HCT116 (cell line): ENCODE results near the gene CCDC57. TPM values are rescaled to one million over a fixed set of nuclear protein-coding genes. Genes with fewer than 3 reads are reported as not detected.

ENCODE experiments used
- ATAC-seq: fragments of 200-7000 bp; cut with Tn5 transposase; 2 replicates; pipeline ENCODE4 v1.9.1; 2020; ENCODE audit warnings: mild to moderate bottlenecking, moderate library complexity
- Bru-seq: library from RNA; stranded (reverse); fragments of 400-500 nt; gene quantifications from one replicate; lab custom pipeline; 2021; lab: Mats Ljungman, UMichigan
- BruChase-seq, 2 experiments: library from RNA; stranded (reverse); fragments of 400-500 nt; gene quantifications; one replicate each; lab custom pipeline; 2021; lab: Mats Ljungman, UMichigan
- BruUV-seq: library from RNA; stranded (reverse); fragments of 400-500 nt; replicated peaks from 2 replicates; lab custom pipeline; 2021; lab: Mats Ljungman, UMichigan
- CTCF ChIA-PET: fragments of 300-600 bp; sonication (Branson Sonifier 250); formaldehyde crosslinking; loops from one replicate; lab custom pipeline; 2021; ENCODE audit warnings: antibody characterized with exemption; lab: Charles Lee
- POLR2A ChIA-PET: fragments of 300-600, 350-600 bp; sonication (Branson Sonifier 250); formaldehyde crosslinking; loops from one replicate; lab custom pipeline; 2021; ENCODE audit warnings: antibody characterized with exemption; lab: Charles Lee
- RAD21 ChIA-PET, 2 experiments: fragments of 300-600 bp; sonication (Branson Sonifier 250); formaldehyde crosslinking; loops; one replicate each; lab custom pipeline; 2023; ENCODE audit warnings: low total read pairs in 2 of 2; ENCODE audit not compliant: uncharacterized antibody in 2 of 2, unreplicated experiment in 2 of 2, low non-redundant PET in 1 of 2; lab: Charles Lee
- DNase-seq: peaks from one replicate; pipeline ENCODE4 v3.0.0-alpha.2; 2010; ENCODE audit warnings: low read depth, low spot score
- H2AFZ ChIP-seq: fragments of 200-600 bp; shearing (Covaris generic), sonication (generic); 2 replicates; pipeline ENCODE4 v1.6.1; 2017; ENCODE audit warnings: low read depth, mixed run types, mixed read lengths, antibody characterized with exemption, low read length; ENCODE audit not compliant: poor library complexity, severe bottlenecking
- H3K27ac ChIP-seq: 2 replicates; pipeline ENCODE4 v1.5.1; 2012; ENCODE audit warnings: low read depth, low read length
- H3K27me3 ChIP-seq: fragments of 200-600 bp; sonication (generic); 2 replicates; pipeline ENCODE4 v1.6.1; 2016; ENCODE audit warnings: mixed run types, low read length, mixed read lengths; ENCODE audit not compliant: insufficient read depth
- H3K36me3 ChIP-seq, 2 experiments: fragments of 200-500 bp in 1 of 2; fragments of 200-600 bp in 1 of 2; sonication (Bioruptor generic) in 1 of 2; sonication (generic) in 1 of 2; 2 replicates each; pipeline versions ENCODE4 v1.5.1 to v1.6.1; 2014 to 2016; ENCODE audit warnings: low read length in 2 of 2, inconsistent platforms in 1 of 2, mixed read lengths in 1 of 2, mixed run types in 1 of 2; ENCODE audit not compliant: insufficient read depth in 2 of 2, control insufficient read depth in 1 of 2
- H3K4me1 ChIP-seq, 2 experiments: fragments of 200-600 bp in 1 of 2; sonication (generic) in 1 of 2; 2 replicates each; pipeline versions ENCODE4 v1.5.1 to v1.6.1; 2012 to 2017; ENCODE audit warnings: low read length in 2 of 2, inconsistent platforms in 1 of 2, mild to moderate bottlenecking in 1 of 2, mixed read lengths in 1 of 2, mixed run types in 1 of 2, moderate library complexity in 1 of 2; ENCODE audit not compliant: insufficient read depth in 2 of 2, control insufficient read depth in 1 of 2
- H3K4me2 ChIP-seq: fragments of 200-600 bp; sonication (generic); 2 replicates; pipeline ENCODE4 v1.6.1; 2017; ENCODE audit warnings: mixed run types, low read length, mixed read lengths
- H3K4me3 ChIP-seq, 2 experiments: fragments of 200-600 bp in 1 of 2; sonication (generic) in 1 of 2; replicated peaks in 1 of 2; 2 replicates each; pipeline ENCODE4 v1.5.1; 2011 to 2016; ENCODE audit warnings: low read length in 2 of 2, control low read depth in 1 of 2, low read depth in 1 of 2, mild to moderate bottlenecking in 1 of 2, mixed read lengths in 1 of 2, mixed run types in 1 of 2
- H3K79me2 ChIP-seq: fragments of 200-600 bp; sonication (generic); 2 replicates; pipeline ENCODE4 v1.6.1; 2017; ENCODE audit warnings: mild to moderate bottlenecking, mixed run types, low read length, moderate library complexity, mixed read lengths; ENCODE audit not compliant: insufficient read depth
- H3K9ac ChIP-seq: fragments of 200-600 bp; sonication (generic); 2 replicates; pipeline ENCODE4 v1.6.1; 2016; ENCODE audit warnings: low read length, mixed read lengths
- H3K9me2 ChIP-seq: fragments of 200-600 bp; sonication (generic), shearing (Covaris generic); 2 replicates; pipeline ENCODE4 v1.6.1; 2017; ENCODE audit warnings: mixed run types, mild to moderate bottlenecking, moderate library complexity; ENCODE audit not compliant: insufficient read depth
- H3K9me3 ChIP-seq, 2 experiments: fragments of 200-500 bp in 1 of 2; fragments of 200-600 bp in 1 of 2; sonication (Bioruptor generic) in 1 of 2; sonication (generic) in 1 of 2; 2 replicates each; pipeline ENCODE4 v1.6.1; 2014 to 2017; ENCODE audit warnings: low read length in 2 of 2, mixed read lengths in 2 of 2, inconsistent platforms in 1 of 2, low read depth in 1 of 2, mild to moderate bottlenecking in 1 of 2, mixed run types in 1 of 2, moderate library complexity in 1 of 2; ENCODE audit not compliant: control insufficient read depth in 1 of 2, insufficient read depth in 1 of 2
- H4K20me1 ChIP-seq: fragments of 200-600 bp; sonication (generic), shearing (Covaris generic); 2 replicates; pipeline ENCODE4 v1.6.1; 2017; ENCODE audit warnings: mixed run types, mild to moderate bottlenecking, moderate library complexity; ENCODE audit not compliant: insufficient read depth
- CBX3 ChIP-seq: IDR thresholded peaks from 2 replicates; pipeline ENCODE4 v1.6.1; 2012; ENCODE audit warnings: low read depth
- CEBPB ChIP-seq: IDR thresholded peaks from 2 replicates; pipeline ENCODE4 v1.6.1; 2012; ENCODE audit warnings: low read depth
- CTCF ChIP-seq, 3 experiments: fragments of 200-600 bp in 1 of 3; sonication (generic) in 1 of 3; IDR thresholded peaks in 2 of 3; conservative IDR thresholded peaks in 1 of 3; 2 replicates each; pipeline ENCODE4 v1.5.1; 2012 to 2017; ENCODE audit warnings: low read depth in 2 of 3, low read length in 2 of 3, antibody characterized with exemption in 1 of 3, borderline replicate concordance in 1 of 3, control low read depth in 1 of 3, mild to moderate bottlenecking in 1 of 3, mixed read lengths in 1 of 3, mixed run types in 1 of 3, moderate library complexity in 1 of 3; ENCODE audit not compliant: insufficient read depth in 1 of 3
- ELF1 ChIP-seq: IDR thresholded peaks from 2 replicates; pipeline ENCODE4 v1.6.1; 2012; ENCODE audit warnings: low read depth, borderline replicate concordance
- EZH2 ChIP-seq: fragments of 200-600 bp; sonication (generic); IDR thresholded peaks from 2 replicates; pipeline ENCODE4 v1.6.1; 2017; ENCODE audit warnings: antibody characterized with exemption, mixed run types
- FOSL1 ChIP-seq: IDR thresholded peaks from 2 replicates; pipeline ENCODE4 v1.6.1; 2012; ENCODE audit warnings: low read depth
- JUND ChIP-seq: IDR thresholded peaks from 2 replicates; pipeline ENCODE4 v1.6.1; 2012
- MAX ChIP-seq: IDR thresholded peaks from 2 replicates; pipeline ENCODE4 v1.6.1; 2012
- POLR2A ChIP-seq: IDR thresholded peaks from 2 replicates; pipeline ENCODE4 v1.7.0; 2011; ENCODE audit warnings: borderline replicate concordance; ENCODE audit not compliant: insufficient read depth, insufficient read length; ENCODE audit errors: extremely low read depth
- POLR2AphosphoS5 ChIP-seq: IDR thresholded peaks from 2 replicates; pipeline ENCODE4 v1.6.1; 2011; ENCODE audit warnings: mild to moderate bottlenecking, low read depth, low read length, moderate library complexity
- RAD21 ChIP-seq: IDR thresholded peaks from 2 replicates; pipeline ENCODE4 v1.6.1; 2012; ENCODE audit warnings: low read depth, mild to moderate bottlenecking
- REST ChIP-seq: IDR thresholded peaks from 2 replicates; pipeline ENCODE4 v1.6.1; 2012; ENCODE audit warnings: low read depth
- TCF7L2 ChIP-seq: IDR thresholded peaks from 2 replicates; pipeline ENCODE4 v1.7.0; 2011; ENCODE audit warnings: borderline replicate concordance, inconsistent platforms; ENCODE audit not compliant: insufficient read depth, insufficient read length; ENCODE audit errors: extremely low read depth
- YY1 ChIP-seq: IDR thresholded peaks from 2 replicates; pipeline ENCODE4 v1.6.1; 2011; ENCODE audit warnings: low read length, low read depth, moderate library complexity, mild to moderate bottlenecking; ENCODE audit not compliant: insufficient replicate concordance; ENCODE audit errors: extremely low read depth
- ZFX ChIP-seq: fragments of 450-650 bp; IDR thresholded peaks from 2 replicates; pipeline ENCODE4 v1.6.1; 2017
- intact Hi-C: fragments of 100-400 bp; cut with micrococcal nuclease; formaldehyde crosslinking; loops from 2 replicates; pipeline ENCODE4 v1.10.0; 2022
- long read RNA-seq: library from polyadenylated mRNA; unstranded; transcript quantifications from one replicate; pipeline ENCODE4 v2.0.0, GENCODE V29; 2021; ENCODE audit not compliant: unreplicated experiment
- polyA plus RNA-seq: library from polyadenylated mRNA; unstranded; fragments of >200 nt; gene quantifications from 2 replicates; pipeline ENCODE4 v1.2.1, GENCODE V29; 2012; ENCODE audit warnings: missing spikeins
- total RNA-seq: library from RNA; stranded (reverse); gene quantifications from one replicate; pipeline ENCODE4 v1.2.1, GENCODE V29; 2021; ENCODE audit not compliant: unreplicated experiment

The CCDC57 gene
- total RNA-seq (143 TPM), Bru-seq, nascent RNA (percentile 79 among the genes with signal in this experiment), BruChase-seq, experiment 1, labeled RNA remaining after a 6-hour chase (percentile 85 among the genes with signal in this experiment), BruChase-seq, experiment 2, labeled RNA remaining after a 2-hour chase (percentile 80 among the genes with signal in this experiment)
- 99.2 and 103 TPM in 2 replicates for polyA plus RNA-seq
- long read RNA-seq, transcript CCDC57-219 (2 exons, 513 nt): major isoform, 9 of 82 reads
- long read RNA-seq, partial matches to known transcripts: 16 of 82 reads
- long read RNA-seq, other reads (novel, unspliced or antisense): 57 of 82 reads

- H2AFZ ChIP-seq: no peak within 1 kb of the TSS
- CTCF ChIA-PET: interaction anchor here (1.1 kb wide), 1 partner anchor 16 kb away, joined by 3 read pairs; the partner anchor contains the start of gene SLC16A3
- DNase-seq (no peak), ATAC-seq (peak; percentile 63)
- H3K9me2 ChIP-seq: no peaks in the 10 kb centered on the region
- peaks cover 33% of the 10 kb centered on the region for H3K79me2 ChIP-seq
- peak within 1 kb of the TSS; percentile 99 for H3K4me2 ChIP-seq
- intact Hi-C loops: loop anchor here (1.0 kb wide), 1 partner anchor 17 kb away; the partner anchor contains the start of gene SLC16A3
- H3K9ac ChIP-seq: peak within 1 kb of the TSS; percentile 97
- H3K9me3 ChIP-seq: no peaks in the 10 kb centered on the region
- TF ChIP-seq RAD21 (no peak), CTCF (IDR thresholded peaks at IDR 0.05 in 2 of 3, conservative IDR thresholded peaks at IDR 0.05 in 1 of 3; ENCODE audit: borderline replicate concordance in 1 of 3, insufficient read depth in 1 of 3, low read depth in 2 of 3, low read length in 2 of 3) (no peak), MAX (no peak), POLR2AphosphoS5 (peak; percentile 61), FOSL1 (no peak), TCF7L2 (peak; percentile 66), REST (no peak), ELF1 (no peak), CEBPB (no peak), YY1 (peak; percentile 82), EZH2 (no peak), POLR2A (peak; percentile 45), CBX3 (no peak), ZFX (peak; percentile 90), JUND (no peak)
- TF ChIP-seq, all 23 proteins: peak for 5
- Histone ChIP-seq H3K27me3 (no peaks in the 10 kb centered on the region), H3K4me1 (peaks cover 43 to 69% of the 10 kb centered on the region in 2 experiments), H3K27ac (peak within 1 kb of the TSS; percentile 97), H3K36me3 (no peaks in the 10 kb centered on the region; a peak in 1 of 4 replicates), H4K20me1 (no peaks in the 10 kb centered on the region), H3K4me3 (peak within 1 kb of the TSS; percentile 83 to 95)
- ChIA-PET POLR2A (interaction anchor here (1.2 to 3.6 kb wide), 3 partner anchors 8 to 80 kb away, joined by 3 to 13 read pairs (median 4); partner anchors contain the start of gene SLC16A3), RAD21 (no interaction called here)
- BruUV-seq: no TSS peak
These were observed at the start of gene CCDC57 for GRCh38 chr17:82212331-82213250. Gene CCDC57, minus strand, starts transcription at chr17:82212842. Its CDS starts 10,898 bp downstream, at chr17:82201944.
